GM19025 (cell line): ENCODE results near the gene LFNG.

ENCODE experiments used
- ATAC-seq: cut with Tn5 transposase; IDR thresholded peaks from one replicate; pipeline ENCODE4 v1.9.1; 2021; ENCODE audit warnings: mild to moderate bottlenecking, low read depth, moderate library complexity; ENCODE audit not compliant: unreplicated experiment

The LFNG gene

GRCh38 chr7:2482725-2483451, 36.7 kb upstream of the LFNG start:
- ATAC-seq: no peak

GRCh38 chr7:2483494-2483893, 36.1 kb upstream of the LFNG start:
- ATAC-seq: no peak

- no peak for ATAC-seq
Observed at GRCh38 chr7:2484868-2485267, 34.7 kb upstream of the LFNG start.

- no peak for ATAC-seq
Observed at GRCh38 chr7:2487586-2488271, 31.8 kb upstream of the LFNG start.

GRCh38 chr7:2488272-2488645, 31.3 kb upstream of the LFNG start:
- no peak for ATAC-seq

GRCh38 chr7:2488681-2489080, 30.9 kb upstream of the LFNG start:
- ATAC-seq: no peak

GRCh38 chr7:2490181-2490651, 29.4 kb upstream of the LFNG start:
- ATAC-seq: no peak

GRCh38 chr7:2492038-2492437, 27.5 kb upstream of the LFNG start:
- ATAC-seq: no peak

- no peak for ATAC-seq
Observed at GRCh38 chr7:2493205-2494164, 26.1 kb upstream of the LFNG start.

GRCh38 chr7:2494191-2495130, 25.1 kb upstream of the LFNG start:
- no peak for ATAC-seq

GRCh38 chr7:2495418-2496299, 23.9 kb upstream of the LFNG start:
- ATAC-seq: no peak

GRCh38 chr7:2496375-2496774, 23.2 kb upstream of the LFNG start:
- ATAC-seq: no peak

- ATAC-seq: no peak
Observed at GRCh38 chr7:2497065-2497464, 22.5 kb upstream of the LFNG start.

GRCh38 chr7:2497500-2498336, 21.9 kb upstream of the LFNG start:
- no peak for ATAC-seq

- no peak for ATAC-seq
Observed at GRCh38 chr7:2498708-2499107, 20.9 kb upstream of the LFNG start.

GRCh38 chr7:2499181-2499580, 20.4 kb upstream of the LFNG start:
- ATAC-seq: no peak

- no peak for ATAC-seq
Observed at GRCh38 chr7:2499719-2500430, 19.7 kb upstream of the LFNG start.
